GM18873 (cell line): ENCODE measurements around the gene AGPAT4.
A peak's percentile ranks its signal among the peaks of the same experiment; 100 is the strongest.
"Not testable (repeated sequence)": the region's sequence is repeated elsewhere in the genome, so short reads cannot be mapped to it uniquely, and the experiment has no call there.

Experiments used
- ATAC-seq: cut with Tn5 transposase; IDR thresholded peaks from one replicate; pipeline ENCODE4 v1.9.1; 2021; ENCODE audit warnings: mild to moderate bottlenecking, moderate library complexity, moderate number of reproducible peaks; ENCODE audit not compliant: unreplicated experiment, low FRiP score

The AGPAT4 gene

GRCh38 chr6:161230339-161230738 is 43.5 kb downstream of the AGPAT4 start:
- ATAC-seq, result no peak

GRCh38 chr6:161228921-161229591 is 44.8 kb downstream of the AGPAT4 start:
- ATAC-seq, result peak; percentile 56

GRCh38 chr6:161228096-161228495 is 45.8 kb downstream of the AGPAT4 start:
- ATAC-seq, result no peak

- no peak for ATAC-seq
These were observed 46.6 kb downstream of the AGPAT4 start for GRCh38 chr6:161227004-161227960.

GRCh38 chr6:161226009-161226964 is 47.6 kb downstream of the AGPAT4 start:
- no peak for ATAC-seq

- ATAC-seq, result no peak
These were observed 48.2 kb downstream of the AGPAT4 start for GRCh38 chr6:161225681-161226008.

GRCh38 chr6:161224951-161225680 is 48.7 kb downstream of the AGPAT4 start:
- not testable (repeated sequence) for ATAC-seq

GRCh38 chr6:161223646-161224045 is 50.2 kb downstream of the AGPAT4 start:
- no peak for ATAC-seq

- no peak for ATAC-seq
These were observed 51.1 kb downstream of the AGPAT4 start for GRCh38 chr6:161222706-161223234.

GRCh38 chr6:161220346-161220745 is 53.5 kb downstream of the AGPAT4 start:
- ATAC-seq, result no peak

- ATAC-seq, result no peak
These were observed 54.2 kb downstream of the AGPAT4 start for GRCh38 chr6:161219680-161220079.

- no peak for ATAC-seq
These were observed 55.6 kb downstream of the AGPAT4 start for GRCh38 chr6:161218222-161218621.

GRCh38 chr6:161217628-161218027 is 56.2 kb downstream of the AGPAT4 start:
- ATAC-seq, result no peak

GRCh38 chr6:161216616-161217205 is 57.1 kb downstream of the AGPAT4 start:
- no peak for ATAC-seq

- no peak for ATAC-seq
These were observed 57.8 kb downstream of the AGPAT4 start for GRCh38 chr6:161215876-161216615.

- no peak for ATAC-seq
These were observed 58.7 kb downstream of the AGPAT4 start for GRCh38 chr6:161215193-161215592.

GRCh38 chr6:161214722-161215121 is 59.1 kb downstream of the AGPAT4 start:
- no peak for ATAC-seq

- ATAC-seq, result no peak
These were observed 61.0 kb downstream of the AGPAT4 start for GRCh38 chr6:161212902-161213301.
